T-helper 2 cell treated with Interferon-gamma antibody and Interleukin-4, amounts not matched to agents 100 ng/mL and 5 ng/mL, for 36 hours (primary cell): ENCODE results near the gene PANK4. TPM values are rescaled to one million over a fixed set of nuclear protein-coding genes. Genes with fewer than 3 reads are reported as not detected.
"Not testable (repeated sequence)": the region's sequence is repeated elsewhere in the genome, so short reads cannot be mapped to it uniquely, and the experiment has no call there.

Source experiments
- intact Hi-C: fragments of 100-400 bp; cut with micrococcal nuclease; formaldehyde crosslinking; loops from one replicate; pipeline ENCODE4 v1.15.1; 2023
- total RNA-seq: library from RNA; stranded (reverse); gene quantifications from 2 replicates; pipeline ENCODE4 v1.2.3, GENCODE V29; 2022

The PANK4 gene
- total RNA-seq, 1 donor from 2014 or later = 61.2 TPM

DNA sequence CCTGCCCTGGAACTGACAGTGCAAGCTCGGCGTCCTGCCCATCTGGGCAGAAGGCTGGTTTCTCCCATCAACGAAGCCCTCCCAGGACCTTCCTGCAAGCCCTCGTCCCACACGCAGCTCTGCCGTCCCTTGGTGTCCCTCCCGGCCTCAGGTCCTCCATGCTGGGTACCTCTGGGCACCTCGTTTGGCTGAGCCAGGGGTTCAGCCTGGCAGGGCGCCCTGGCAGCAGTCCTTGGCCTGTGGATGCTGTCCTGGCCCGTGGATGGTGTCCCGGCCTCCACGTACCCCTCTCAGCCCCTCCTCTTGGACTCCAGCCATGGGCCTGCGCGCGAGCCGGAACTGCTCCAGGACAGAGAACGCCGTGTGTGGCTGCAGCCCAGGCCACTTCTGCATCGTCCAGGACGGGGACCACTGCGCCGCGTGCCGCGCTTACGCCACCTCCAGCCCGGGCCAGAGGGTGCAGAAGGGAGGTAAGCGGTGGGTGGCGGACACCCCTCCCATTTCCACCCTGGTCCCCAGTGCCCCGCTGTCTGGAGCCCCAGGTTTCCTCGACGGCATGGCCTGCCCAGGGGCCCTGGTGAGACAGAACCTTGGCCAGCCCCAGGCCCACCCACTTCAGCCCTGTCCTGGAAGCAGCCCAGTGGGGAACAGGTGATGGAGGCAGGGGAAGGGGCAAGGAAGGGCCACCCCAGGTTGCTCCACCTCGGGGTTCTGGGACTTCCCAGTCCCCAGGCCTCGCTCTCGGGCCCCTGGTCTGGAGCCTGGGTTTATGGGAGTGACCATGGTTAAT lies 33.3 kb upstream of the PANK4 start:
- intact Hi-C loops = no loop called here

DNA sequence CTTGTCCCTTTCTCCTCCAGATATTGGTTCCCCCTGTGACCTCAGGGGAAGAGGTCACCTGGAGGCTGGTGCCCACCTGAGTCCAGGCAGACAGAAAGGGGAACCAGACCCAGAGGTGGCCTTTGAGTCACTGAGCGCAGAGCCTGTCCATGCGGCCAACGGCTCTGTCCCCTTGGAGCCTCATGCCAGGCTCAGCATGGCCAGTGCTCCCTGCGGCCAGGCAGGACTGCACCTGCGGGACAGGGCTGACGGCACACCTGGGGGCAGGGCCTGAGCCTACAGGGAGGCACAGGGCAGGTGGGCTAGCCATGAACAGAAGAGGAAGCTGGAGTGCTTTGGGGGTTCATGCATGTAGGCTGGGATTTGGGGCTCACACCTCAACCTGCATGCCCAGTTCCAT lies 32.5 kb upstream of the PANK4 start:
- intact Hi-C loops = no loop called here

DNA sequence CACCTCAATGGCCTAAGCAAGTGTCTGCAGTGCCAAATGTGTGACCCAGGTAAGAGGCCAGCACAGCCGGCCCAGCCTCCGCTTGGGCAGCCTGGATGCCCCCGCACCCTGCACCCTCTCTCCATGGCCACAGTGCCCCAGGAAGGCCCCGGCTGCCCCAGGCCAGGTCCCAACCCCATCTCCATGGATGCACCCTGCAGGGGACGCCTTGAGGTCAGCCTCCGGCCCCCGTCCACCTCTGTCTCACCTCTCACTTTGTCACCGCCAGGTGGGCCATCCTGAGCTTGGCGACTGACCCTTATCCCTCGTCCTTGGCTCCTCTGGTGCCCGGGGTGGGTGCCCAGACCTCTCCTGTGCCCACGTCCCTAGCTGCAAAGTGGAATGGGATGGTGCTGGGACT lies 32.0 kb upstream of the PANK4 start:
- intact Hi-C loops = no loop called here

DNA sequence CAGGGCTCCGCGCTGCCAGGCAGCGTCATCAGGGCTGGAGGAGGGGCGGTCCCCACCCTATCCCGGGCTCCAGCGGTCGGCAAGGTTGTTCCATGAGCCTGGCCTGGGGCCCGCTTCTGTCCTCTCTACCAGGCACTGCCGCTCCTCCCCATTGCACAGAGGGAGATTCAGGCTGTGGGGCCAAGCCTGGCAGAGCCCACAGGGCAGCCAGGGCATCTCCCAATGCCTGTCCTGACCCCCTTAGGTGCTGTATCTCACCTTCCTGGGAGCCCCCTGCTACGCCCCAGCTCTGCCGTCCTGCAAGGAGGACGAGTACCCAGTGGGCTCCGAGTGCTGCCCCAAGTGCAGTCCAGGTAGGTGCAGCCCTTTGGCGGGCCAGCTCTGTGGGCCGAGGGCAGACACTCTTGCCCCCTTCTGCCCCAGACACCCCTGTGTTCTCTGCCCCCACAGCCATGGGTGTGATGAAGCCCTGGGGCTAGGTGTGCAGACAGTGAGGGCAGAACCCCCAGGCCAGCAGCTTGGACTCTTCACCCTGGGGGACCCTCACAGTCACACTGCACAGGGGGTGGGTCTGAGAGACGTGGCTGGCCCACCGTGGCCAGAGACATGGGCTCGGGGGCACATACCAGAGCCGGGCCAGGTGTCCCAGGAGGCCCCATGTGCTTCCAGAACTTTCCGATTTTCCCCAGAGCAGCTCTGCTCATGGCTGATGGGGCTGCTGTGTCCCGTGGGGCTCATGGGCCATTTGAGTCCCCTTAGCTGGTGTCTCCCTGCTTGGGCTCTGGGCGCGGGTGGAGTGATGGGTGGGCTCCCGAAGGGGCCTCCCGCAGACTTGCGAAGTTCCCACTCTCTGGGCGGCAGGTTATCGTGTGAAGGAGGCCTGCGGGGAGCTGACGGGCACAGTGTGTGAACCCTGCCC lies 31.3 kb upstream of the PANK4 start:
- intact Hi-C loops = no loop called here

DNA sequence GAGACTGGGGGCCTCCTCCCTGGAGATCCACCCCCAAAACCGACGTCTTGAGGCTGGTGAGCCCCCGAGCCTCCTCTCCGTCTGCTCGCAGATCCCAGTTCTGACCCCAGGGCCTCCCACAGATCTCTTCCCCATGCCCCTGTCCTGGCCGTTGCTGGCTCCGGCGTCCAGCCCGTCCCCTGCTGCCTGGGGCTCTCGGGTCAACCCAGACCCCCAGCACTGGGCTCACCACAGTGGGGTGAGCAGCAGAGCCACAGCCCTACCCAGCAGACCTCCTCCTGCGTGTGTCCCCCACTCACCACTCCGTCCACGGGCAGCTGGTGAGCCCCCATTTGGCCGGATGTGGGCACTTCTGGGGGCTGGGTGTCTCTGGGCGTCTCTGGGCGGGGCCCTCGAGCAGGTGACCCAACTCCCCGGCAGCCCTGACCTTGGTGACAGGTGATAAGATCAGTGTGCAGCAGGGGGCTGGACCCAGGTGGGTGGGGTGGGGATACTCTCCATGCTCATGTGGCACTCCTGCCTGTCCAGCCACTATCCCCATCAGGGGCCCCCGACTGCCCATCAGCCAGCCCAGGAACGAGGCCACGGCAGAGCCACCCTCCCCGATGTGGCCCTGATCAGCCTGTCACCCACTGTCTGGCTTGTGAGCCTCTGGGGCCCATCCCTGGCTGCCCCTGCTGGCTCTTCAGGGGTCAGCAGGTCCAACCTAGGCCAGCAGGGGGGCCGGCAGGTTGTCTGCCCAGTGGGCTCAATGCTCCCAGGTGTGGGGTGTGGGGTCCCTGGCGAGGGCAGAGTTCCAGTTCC lies 30.5 kb upstream of the PANK4 start:
- intact Hi-C loops = loop anchor here (1.0 kb wide), 2 partner anchors 9 to 21 kb away; no protein-coding TSS in a partner anchor

DNA sequence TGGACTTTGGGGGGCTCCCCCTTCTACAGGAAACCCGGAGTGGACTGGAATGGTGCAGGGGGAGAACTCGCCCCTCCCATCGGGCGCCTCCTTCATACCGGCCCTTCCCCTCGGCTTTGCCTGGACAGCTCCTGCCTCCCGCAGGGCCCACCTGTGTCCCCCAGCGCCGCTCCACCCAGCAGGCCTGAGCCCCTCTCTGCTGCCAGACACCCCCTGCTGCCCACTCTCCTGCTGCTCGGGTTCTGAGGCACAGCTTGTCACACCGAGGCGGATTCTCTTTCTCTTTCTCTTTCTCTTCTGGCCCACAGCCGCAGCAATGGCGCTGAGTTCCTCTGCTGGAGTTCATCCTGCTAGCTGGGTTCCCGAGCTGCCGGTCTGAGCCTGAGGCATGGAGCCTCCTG lies 29.9 kb upstream of the PANK4 start, which contains the start of gene TNFRSF14:
TNFRSF14 (plus strand) TSS at position 95 of the 401 bp plus-strand sequence; CDS start at position 389, 294 bp downstream.
- intact Hi-C loops = loop anchor here (1.0 kb wide), 2 partner anchors 8 to 22 kb away; no protein-coding TSS in a partner anchor

DNA sequence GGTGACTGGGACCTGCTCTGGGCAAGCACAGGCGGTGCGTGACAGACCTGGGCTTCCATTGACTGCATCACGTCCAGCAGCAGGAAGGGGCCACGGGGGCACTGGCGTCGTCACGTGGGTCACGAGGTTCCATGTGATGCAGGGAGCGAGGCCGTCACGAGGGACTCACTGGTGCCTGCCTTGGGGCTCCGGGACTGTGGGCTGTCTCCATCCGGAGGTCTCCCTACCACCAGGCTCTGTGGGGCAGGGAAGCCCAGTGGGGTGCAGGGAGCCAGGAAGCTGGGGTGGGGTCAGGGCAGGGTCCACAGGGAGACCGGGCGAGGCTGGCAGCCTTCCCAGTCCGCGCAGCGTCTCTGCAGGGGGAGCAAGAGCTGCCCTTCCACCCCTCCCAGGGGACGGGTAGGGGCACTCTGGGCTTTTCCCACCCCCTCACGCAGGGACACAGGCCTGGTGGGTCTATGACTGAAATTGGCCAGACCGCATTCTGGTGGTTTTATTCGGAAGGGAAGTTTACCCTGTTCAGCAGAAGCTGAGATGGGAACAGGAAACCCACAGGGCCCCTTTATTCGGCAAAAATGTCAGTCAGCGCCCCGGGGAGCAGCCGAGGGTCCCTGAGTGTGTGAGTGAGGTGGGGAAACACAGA lies 29.4 kb upstream of the PANK4 start:
- intact Hi-C loops = loop anchor here (1.0 kb wide), 3 partner anchors 7 to 31 kb away; partner anchors contain the start of gene PRXL2B

DNA sequence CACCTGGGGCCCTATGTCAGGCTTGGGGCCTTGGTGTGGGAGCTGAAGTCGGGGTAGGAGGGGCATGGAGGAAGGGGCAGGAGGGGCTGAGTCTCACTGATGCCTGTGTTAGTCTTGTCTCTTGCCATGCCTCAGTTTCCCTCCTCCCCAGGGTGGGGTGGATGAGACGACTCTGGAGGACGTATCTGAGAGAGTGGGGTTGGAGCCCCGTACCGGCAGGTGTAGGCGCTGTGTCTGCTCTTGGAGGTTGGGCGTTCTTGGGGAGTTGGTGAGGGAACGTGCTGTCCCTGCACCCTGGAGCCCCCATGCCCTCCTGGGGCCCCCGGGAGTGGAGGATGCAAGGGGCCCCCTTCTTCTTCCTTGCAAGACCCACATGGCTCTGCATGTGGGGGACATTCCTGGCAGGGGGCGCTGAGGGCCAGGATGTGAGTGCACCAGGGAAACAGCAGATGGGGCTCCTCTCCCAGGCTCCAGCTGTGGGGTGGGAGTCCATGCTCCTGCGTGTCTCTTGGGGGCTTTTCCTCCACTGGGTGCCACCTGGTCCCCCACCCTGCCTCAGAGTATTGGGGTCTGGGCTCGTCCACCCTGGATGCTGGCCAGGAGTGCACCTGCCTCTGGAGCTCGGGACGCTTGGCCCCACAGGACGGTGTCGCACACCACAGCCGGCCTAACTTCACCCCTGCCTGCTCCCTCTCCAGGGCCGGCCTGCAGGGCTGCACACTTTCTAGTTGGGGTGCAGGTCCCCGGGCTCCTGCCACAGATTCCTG lies 28.4 kb upstream of the PANK4 start:
- intact Hi-C loops = loop anchor here (1.0 kb wide), 1 partner anchor 31 kb away; the partner anchor contains the start of gene PRXL2B

DNA sequence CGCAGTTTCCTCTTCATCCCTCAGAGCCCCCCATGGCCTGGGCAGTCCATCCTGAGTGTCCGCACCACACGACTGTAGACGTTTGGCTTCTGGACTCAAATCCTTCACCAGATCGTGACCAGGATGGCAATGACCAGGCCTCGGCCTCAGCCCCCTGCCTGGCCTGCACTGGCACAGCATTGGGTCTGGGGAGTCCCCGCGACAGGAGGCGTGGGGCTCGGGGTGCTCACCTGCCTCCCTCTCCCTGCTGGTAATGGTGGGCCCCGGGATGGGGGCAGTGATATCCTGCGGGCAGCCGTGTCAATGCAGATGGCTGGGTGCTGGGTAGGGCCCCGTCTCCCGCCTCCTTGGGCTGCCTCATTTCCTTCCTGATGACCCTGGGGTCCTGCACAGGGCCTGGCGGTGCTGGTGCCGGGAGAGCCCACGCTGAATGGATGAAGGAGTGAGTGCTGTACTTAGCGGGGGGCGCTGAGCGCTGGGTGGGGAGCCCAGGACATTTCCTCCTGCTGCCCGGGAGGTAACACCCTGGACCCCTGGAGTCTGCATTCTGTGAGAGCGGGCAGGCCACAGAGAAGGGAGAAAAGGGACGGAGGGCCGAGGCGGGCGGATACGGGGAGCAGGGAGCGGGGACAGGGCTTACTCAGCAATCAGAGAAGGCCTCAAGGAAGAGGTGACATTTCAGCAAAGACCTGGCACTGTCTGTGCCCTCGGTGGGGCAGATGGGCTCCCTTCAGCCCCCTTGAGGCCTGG lies 27.6 kb upstream of the PANK4 start:
- intact Hi-C loops = no loop called here

DNA sequence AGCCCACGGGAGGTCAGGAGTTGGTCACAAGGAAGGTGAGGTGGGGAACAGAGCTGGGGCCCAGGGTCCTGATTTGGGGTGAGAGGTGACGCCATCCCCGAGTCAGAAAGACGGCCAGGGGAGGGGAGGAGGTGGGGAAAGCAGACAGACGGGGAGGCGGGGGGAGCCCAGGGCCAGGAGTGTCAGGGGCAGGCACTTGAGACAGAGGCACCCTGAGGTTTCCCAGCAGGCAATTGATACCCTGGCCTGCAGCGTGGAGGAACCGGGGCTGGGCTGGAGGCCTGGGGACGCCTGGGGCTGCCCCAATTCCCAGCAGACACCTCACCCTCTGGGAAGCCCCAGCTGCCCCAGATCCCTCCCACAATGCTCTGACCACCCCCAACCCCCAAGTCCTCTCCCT lies 26.7 kb upstream of the PANK4 start:
- intact Hi-C loops = not testable (repeated sequence)

DNA sequence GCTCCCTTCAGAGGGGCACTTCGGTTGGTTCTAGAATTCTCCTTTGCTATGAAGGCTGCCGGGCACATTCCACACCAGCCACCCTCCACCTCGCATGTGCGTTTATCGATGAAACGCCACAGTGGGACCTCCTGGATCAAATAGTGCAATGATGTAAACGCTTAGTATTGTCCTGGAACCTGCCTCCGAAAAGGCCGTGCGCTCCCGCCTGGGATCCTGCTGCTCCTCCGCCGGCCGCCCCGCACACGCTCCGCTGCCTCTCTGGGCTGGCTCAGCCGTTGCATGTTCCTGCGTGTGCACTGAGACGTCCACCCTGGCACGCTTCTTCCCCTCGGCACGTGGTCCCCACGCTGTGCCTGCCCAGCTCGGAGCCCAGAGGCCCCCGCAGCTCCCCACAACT lies 25.8 kb upstream of the PANK4 start:
- intact Hi-C loops = no loop called here

DNA sequence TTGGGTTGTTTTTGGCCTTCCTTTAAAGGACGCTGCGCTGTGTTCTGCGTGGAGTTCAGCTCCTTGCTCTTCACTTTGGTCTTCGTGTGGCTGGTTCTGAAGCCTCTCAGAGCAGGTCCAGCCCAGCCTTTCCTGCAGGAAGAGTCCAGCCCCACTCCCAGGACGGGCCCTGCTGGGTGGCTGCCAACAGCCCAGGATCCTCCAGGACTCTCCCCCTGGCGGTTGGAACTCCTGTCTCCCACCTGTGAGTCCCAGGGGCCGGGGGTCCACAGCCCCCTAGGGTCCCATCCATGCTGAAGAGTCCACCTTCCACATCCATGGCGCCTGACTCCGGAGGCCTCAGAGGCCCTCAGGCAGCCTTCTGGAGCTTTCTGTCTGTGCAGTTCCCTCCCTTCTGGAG lies 25.1 kb upstream of the PANK4 start:
- intact Hi-C loops = not testable (repeated sequence)

DNA sequence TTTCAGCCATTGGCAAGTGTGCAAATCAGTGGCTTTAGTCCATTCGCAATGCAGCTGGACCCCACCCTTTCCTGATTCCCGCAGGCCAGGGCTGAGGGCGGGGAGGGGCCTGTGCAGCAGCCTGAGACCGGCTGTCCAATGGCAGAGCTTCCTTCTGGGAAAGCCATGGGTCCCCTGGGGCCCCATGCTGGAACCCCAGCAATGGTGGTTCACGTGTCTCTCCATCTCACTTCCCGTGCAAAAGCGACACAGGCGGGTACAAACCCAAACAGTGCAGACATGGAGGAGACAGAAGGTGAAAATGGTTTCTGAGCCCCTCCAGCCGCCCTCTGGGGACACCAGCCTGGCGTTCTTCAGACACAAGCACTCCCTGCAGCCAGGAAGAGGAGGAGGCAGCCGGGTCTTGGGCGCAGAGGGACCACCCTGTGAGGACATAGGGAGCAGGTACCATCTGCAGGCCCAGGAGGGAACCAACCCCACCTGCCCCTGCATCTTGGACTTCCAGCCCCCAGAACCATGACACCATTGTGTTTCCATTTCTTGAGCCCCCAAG lies 24.0 kb upstream of the PANK4 start:
- intact Hi-C loops = not testable (repeated sequence)

DNA sequence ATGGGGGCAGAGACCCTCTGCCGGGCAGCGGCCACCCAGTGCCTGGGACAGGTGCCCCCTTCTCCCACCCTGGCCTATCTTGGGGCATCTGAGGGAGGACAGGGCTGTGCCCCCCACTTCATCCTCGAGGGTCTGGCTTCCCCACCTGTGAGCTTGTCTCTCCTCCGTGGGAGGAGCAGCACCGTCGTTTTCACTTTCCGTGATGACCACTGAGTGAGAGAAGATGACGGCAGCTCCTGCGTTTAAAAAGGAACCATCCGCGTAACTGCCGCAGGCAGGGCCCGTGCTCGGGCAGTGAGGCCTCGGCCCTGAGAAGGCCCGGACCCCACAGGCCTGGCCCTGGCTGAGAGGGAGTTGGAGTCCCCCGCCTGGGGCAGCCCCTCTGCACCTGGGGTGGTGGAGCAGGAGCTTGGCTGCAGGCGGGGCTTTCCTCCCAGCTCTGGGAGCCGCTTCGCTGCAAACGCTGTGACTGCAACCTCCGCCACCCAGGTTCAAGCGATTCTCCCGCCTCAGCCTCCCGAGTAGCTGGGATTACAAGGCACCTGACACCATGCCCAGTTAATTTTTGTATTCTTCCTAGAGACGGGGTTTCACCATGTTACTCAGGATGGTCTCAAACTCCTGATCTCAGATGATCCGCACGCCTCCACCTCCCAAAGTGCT lies 23.1 kb upstream of the PANK4 start:
- intact Hi-C loops = not testable (repeated sequence)

DNA sequence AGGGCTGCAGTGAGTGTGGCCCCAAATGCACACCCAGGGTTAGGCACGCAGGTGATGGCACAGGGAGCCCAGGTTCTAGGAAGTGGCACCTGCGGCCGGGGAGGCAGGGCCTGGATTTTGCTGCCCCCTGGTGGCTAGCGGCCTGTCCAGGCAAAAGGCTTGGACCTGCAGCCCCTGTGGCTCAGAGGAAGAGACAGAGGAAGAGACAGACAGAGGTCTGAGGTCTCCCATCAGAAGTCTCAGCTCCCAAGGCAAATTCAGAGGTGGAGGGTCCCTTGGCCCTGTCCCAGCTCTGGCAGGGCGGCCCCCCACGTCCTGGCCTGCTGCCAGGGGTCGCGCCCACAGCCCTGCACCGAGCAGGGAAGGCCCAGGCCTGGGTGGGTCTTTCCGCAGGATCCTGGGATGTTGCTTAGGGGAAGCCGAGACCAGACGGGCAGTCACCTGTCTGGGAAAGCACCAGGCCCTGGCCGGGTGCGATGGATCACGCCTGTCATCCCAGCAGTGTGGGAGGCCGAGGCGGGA lies 21.7 kb upstream of the PANK4 start:
- intact Hi-C loops = loop anchor here (1.0 kb wide), 2 partner anchors 8 to 38 kb away; partner anchors contain the start of genes PRXL2B and TNFRSF14

DNA sequence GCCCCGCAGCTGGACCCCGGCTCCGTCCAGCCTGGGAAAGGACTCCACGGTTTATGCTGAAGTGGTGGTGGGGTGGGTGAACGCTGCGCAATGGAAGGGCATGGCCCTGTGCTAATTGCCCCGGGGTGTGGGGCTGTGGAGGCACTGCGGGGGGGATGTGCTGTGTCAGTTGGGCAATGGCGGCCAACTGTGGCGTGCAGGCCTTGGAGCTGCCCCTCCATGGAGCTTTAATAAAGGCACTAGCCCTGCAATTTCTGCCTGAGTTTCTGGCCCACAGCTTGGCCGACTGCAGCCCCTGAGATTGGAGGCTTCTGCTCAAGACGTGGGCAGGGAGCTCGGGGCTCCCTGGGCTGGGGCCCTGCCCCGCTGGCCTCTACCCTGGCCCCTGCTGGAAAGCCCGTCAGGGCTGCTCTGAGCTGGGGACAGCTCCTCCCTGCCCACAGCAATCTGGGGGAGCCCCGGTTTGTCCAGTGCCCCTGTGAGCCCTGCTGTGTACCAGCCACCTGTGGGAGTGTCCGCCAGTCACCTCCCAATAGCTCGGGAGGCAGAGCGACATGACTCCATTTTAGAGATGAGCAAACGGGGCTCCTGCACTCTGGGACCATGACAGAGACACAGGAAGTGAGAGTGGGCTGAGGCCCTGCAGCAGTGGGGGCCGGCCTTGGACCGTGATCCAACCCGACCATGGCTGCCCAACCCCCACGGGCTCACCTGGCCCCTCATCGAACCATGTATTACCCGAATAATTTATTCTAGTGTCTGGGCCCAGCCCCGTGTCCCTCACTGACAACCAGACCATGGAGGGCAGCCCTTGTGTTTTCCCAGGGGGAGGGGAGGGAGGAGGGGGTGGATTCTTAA lies 21.0 kb upstream of the PANK4 start:
- intact Hi-C loops = loop anchor here (1.0 to 2.0 kb wide), 5 partner anchors 9 to 353 kb away; partner anchors contain the start of genes FAAP20, PANK4, PRXL2B and TNFRSF14
